Suppressor macrophage treated with lipopolysaccharide for 1 hour (primary cell): ENCODE results near the gene KRT4.
A peak's percentile ranks its signal among the peaks of the same experiment; 100 is the strongest.
"Not testable (repeated sequence)": the region's sequence is repeated elsewhere in the genome, so short reads cannot be mapped to it uniquely, and the experiment has no call there.

Source experiments
- DNase-seq, 3 donors: peaks; one replicate each; pipeline ENCODE4 v3.0.0-alpha.2; 2020 to 2022

Gene KRT4

GRCh38 chr12:52813885-52814709, at the start of gene KRT4:
Gene KRT4, minus strand, starts transcription at chr12:52814116. Its CDS starts 58 bp downstream, at chr12:52814058.
- DNase-seq = no peak

GRCh38 chr12:52862023-52862422, 48.1 kb upstream of the KRT4 start:
- DNase-seq = no peak

- no peak for DNase-seq
Measured at GRCh38 chr12:52861511-52861910, 47.6 kb upstream of the KRT4 start.

- peak; percentile 59 to 78 (median 77) for DNase-seq
Measured at GRCh38 chr12:52860102-52860823, 46.3 kb upstream of the KRT4 start.

GRCh38 chr12:52857500-52857899, 43.6 kb upstream of the KRT4 start:
- DNase-seq = no peak

- no peak for DNase-seq
Measured at GRCh38 chr12:52856787-52857186, 42.9 kb upstream of the KRT4 start.

- DNase-seq = not testable (repeated sequence)
Measured at GRCh38 chr12:52856077-52856476, 42.2 kb upstream of the KRT4 start.

GRCh38 chr12:52851787-52852186, 37.9 kb upstream of the KRT4 start:
- DNase-seq = no peak

GRCh38 chr12:52850681-52851080, 36.8 kb upstream of the KRT4 start:
- no peak for DNase-seq

GRCh38 chr12:52849511-52849910, 35.6 kb upstream of the KRT4 start:
- DNase-seq = no peak

GRCh38 chr12:52848661-52849255, 34.8 kb upstream of the KRT4 start, which contains the start of gene KRT78:
Gene KRT78, minus strand, starts transcription at chr12:52848994. Its CDS starts 64 bp downstream, at chr12:52848930.
- no peak for DNase-seq

GRCh38 chr12:52847335-52848102, 33.6 kb upstream of the KRT4 start:
- peak; percentile 82 to 88 (median 84) for DNase-seq

GRCh38 chr12:52846356-52846970, 32.5 kb upstream of the KRT4 start:
- peak in 2 of 3 donors; percentile 34 to 44 for DNase-seq

- no peak for DNase-seq
Measured at GRCh38 chr12:52845946-52846345, 32.0 kb upstream of the KRT4 start.

- DNase-seq = no peak
Measured at GRCh38 chr12:52844386-52844785, 30.5 kb upstream of the KRT4 start.

- no peak for DNase-seq
Measured at GRCh38 chr12:52839436-52840105, 25.7 kb upstream of the KRT4 start.

- DNase-seq = peak; percentile 70 to 76 (median 72)
Measured at GRCh38 chr12:52838609-52839435, 24.9 kb upstream of the KRT4 start.

- no peak for DNase-seq
Measured at GRCh38 chr12:52837781-52838608, 24.1 kb upstream of the KRT4 start.

GRCh38 chr12:52837413-52837741, 23.5 kb upstream of the KRT4 start:
- peak; percentile 78 to 84 (median 81) for DNase-seq
